ENCODE data around the gene ARIH2. TPM values are rescaled to one million over a fixed set of nuclear protein-coding genes. Genes with fewer than 3 reads are reported as not detected.

Gene ARIH2
- total and polyA plus RNA-seq, 2 experiments from 2014 or later, result 76.4 to 118 TPM

DNA sequence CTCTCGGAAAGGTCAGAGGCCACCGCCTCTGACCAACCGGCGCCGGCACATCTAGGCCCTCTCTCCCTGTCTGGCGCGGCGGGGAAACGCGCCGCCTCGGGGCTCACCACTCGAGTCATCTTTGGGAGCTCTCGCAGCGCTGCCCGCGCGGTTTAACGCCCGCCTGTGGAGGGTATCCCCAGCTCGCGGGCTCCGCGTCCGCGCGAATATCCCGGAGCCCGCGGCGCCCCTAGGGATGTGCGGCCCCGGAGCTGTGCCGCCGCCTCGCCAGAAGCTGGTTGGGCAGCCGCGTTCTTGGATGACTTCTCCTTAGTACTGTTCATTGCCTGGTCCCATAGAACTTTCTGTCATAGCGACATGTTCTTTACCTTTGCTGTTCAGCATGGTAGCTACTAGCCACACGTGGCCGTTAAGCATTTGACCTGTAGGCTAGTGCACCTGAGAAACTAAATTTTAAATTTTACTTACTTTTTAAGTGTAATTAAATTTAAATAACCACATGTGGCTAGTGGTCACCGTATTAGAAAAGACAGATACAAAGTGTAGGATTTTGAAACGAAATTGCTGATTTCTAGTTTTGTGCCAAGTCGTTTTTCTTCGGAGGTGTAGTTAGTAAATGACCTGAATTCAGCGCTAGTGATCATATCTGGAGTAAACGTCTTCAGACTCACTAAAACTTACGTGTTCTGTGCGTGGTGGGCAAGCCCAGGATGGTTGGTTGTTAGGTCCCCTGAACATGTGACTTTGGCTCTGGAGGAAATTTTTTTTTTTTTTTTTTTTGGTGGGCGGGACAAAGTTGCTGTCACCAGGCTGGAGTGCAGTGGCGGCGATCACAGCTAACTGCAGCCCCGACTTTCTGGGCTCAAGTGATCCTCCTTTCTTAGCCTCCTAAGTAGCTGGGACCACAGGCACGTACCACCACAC lies 835 bp downstream of the ARIH2 start (continued):
- TF ChIP-seq, protein P1, sequence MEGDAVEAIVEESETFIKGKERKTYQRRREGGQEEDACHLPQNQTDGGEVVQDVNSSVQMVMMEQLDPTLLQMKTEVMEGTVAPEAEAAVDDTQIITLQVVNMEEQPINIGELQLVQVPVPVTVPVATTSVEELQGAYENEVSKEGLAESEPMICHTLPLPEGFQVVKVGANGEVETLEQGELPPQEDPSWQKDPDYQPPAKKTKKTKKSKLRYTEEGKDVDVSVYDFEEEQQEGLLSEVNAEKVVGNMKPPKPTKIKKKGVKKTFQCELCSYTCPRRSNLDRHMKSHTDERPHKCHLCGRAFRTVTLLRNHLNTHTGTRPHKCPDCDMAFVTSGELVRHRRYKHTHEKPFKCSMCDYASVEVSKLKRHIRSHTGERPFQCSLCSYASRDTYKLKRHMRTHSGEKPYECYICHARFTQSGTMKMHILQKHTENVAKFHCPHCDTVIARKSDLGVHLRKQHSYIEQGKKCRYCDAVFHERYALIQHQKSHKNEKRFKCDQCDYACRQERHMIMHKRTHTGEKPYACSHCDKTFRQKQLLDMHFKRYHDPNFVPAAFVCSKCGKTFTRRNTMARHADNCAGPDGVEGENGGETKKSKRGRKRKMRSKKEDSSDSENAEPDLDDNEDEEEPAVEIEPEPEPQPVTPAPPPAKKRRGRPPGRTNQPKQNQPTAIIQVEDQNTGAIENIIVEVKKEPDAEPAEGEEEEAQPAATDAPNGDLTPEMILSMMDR (conservative IDR thresholded peaks at IDR 0.05; ENCODE audit: low read depth in 2 of 2), result no peak
- TF ChIP-seq, protein P2, sequence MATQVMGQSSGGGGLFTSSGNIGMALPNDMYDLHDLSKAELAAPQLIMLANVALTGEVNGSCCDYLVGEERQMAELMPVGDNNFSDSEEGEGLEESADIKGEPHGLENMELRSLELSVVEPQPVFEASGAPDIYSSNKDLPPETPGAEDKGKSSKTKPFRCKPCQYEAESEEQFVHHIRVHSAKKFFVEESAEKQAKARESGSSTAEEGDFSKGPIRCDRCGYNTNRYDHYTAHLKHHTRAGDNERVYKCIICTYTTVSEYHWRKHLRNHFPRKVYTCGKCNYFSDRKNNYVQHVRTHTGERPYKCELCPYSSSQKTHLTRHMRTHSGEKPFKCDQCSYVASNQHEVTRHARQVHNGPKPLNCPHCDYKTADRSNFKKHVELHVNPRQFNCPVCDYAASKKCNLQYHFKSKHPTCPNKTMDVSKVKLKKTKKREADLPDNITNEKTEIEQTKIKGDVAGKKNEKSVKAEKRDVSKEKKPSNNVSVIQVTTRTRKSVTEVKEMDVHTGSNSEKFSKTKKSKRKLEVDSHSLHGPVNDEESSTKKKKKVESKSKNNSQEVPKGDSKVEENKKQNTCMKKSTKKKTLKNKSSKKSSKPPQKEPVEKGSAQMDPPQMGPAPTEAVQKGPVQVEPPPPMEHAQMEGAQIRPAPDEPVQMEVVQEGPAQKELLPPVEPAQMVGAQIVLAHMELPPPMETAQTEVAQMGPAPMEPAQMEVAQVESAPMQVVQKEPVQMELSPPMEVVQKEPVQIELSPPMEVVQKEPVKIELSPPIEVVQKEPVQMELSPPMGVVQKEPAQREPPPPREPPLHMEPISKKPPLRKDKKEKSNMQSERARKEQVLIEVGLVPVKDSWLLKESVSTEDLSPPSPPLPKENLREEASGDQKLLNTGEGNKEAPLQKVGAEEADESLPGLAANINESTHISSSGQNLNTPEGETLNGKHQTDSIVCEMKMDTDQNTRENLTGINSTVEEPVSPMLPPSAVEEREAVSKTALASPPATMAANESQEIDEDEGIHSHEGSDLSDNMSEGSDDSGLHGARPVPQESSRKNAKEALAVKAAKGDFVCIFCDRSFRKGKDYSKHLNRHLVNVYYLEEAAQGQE (IDR thresholded peaks at IDR 0.05; ENCODE audit: unreplicated experiment), result no peak
- no peak for TF ChIP-seq EZH2 (IDR thresholded peaks at IDR 0.05; ENCODE audit: low read depth, unreplicated experiment)
- TF ChIP-seq, protein P3, sequence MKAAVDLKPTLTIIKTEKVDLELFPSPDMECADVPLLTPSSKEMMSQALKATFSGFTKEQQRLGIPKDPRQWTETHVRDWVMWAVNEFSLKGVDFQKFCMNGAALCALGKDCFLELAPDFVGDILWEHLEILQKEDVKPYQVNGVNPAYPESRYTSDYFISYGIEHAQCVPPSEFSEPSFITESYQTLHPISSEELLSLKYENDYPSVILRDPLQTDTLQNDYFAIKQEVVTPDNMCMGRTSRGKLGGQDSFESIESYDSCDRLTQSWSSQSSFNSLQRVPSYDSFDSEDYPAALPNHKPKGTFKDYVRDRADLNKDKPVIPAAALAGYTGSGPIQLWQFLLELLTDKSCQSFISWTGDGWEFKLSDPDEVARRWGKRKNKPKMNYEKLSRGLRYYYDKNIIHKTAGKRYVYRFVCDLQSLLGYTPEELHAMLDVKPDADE (IDR thresholded peaks at IDR 0.05), result no peak

DNA sequence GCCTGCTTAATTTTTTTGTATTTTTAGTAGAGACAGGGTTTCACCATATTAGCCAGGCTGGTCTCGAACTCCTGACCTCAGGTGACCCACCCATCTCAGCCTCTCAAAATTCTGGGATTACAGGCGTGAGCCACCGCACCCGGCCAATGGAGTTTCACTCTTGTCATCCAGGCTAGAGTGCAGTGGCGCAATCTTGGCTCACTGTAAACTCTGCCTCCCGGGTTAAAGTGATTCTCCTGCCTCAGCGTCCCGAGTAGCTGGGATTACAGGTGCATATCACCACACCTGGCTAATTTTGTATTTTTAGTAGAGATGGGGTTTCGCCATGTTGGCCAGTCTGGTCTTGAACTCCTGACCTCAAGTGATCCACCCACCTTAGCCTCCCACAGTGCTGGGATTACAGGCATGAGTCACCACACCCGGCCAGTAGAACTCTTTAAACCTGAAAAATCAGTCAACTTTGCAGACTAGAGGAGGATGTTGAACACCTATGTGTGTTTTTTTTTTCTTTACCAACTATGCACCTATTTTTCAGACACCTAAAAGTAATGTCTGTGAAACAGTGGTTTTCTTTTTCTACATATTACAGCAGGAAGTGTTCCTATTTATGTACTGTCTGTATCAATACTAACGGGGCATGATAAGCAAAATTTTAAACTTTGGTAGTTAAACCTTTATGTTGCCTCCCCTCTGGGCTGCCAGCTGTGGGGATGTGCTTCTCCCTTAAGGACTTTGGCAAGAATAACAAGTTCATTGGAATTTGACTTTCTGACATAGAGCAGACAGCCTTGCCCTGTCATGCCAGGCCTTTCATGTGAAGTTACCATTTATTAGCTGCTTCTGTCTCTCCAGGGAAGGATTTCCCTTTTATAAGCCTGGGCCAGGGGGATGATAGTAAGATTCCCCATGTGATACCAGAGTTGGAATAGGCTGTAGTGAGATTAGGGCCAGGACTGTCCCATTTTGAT lies 8.1 kb downstream of the ARIH2 start:
- Mint-ChIP-seq H3K27me3 (ENCODE audit: insufficient read depth, low read depth, poor library complexity) (peaks cover 4% of the 10 kb centered on the region), H3K4me1 (no peaks in the 10 kb centered on the region; the same call in 2 of the 3 replicates), H3K27ac (no peak overlapping the region; the same call in 1 of the 2 replicates), H3K4me3 (no peak overlapping the region), H3K36me3 (ENCODE audit: low read depth) (peaks cover 77% of the 10 kb centered on the region), H3K9me3 (no peaks in the 10 kb centered on the region)
- H3K4me1 ChIP-seq (ENCODE audit: insufficient read depth), result no peaks in the 10 kb centered on the region
- H3K4me3 ChIP-seq, result no peak overlapping the region
- H3K4me2 ChIP-seq, result no peak overlapping the region
- H3K27me3 ChIP-seq (ENCODE audit: insufficient read depth), result no peaks in the 10 kb centered on the region
- DNase-seq (ENCODE audit: low spot score) (no peak), ATAC-seq (no peak)
- H3K27ac ChIP-seq (ENCODE audit: low read depth), result no peak overlapping the region
- no peaks in the 10 kb centered on the region; the same call in 1 of the 2 replicates for H3F3A ChIP-seq (replicated peaks; ENCODE audit: low read depth)
- no peaks in the 10 kb centered on the region for H3K9me2 ChIP-seq (ENCODE audit: insufficient read depth)
- H3K79me2 ChIP-seq (replicated peaks; ENCODE audit: insufficient read depth), result peaks cover 100% of the 10 kb centered on the region
- H2AFZ ChIP-seq, result no peak overlapping the region
- H3K36me3 ChIP-seq (ENCODE audit: insufficient read depth), result peaks cover 57% of the 10 kb centered on the region
- peaks cover 54% of the 10 kb centered on the region for H4K20me1 ChIP-seq (replicated peaks; ENCODE audit: insufficient read depth)
- TF ChIP-seq STAT1 (IDR thresholded peaks at IDR 0.05; ENCODE audit: unreplicated experiment) (no peak), EZH2 (IDR thresholded peaks at IDR 0.05; ENCODE audit: low read depth, unreplicated experiment) (no peak), ZNF331 (CRISPR knock-in tag; IDR thresholded peaks at IDR 0.05; ENCODE audit: low read depth) (no peak), CREB1 (CRISPR knock-in tag; IDR thresholded peaks at IDR 0.05; ENCODE audit: low read depth) (no peak)
- TF ChIP-seq, protein P1 (conservative IDR thresholded peaks at IDR 0.05; ENCODE audit: low read depth in 2 of 2), result no peak
